PFSK-1 (cell line): ENCODE measurements around the gene IRF7.

Experiments
- FOXP2 ChIP-seq: optimal IDR thresholded peaks from 2 replicates; pipeline ENCODE3; 2011; ENCODE audit warnings: borderline replicate concordance, control low read depth, inconsistent platforms; ENCODE audit not compliant: insufficient read depth; ENCODE audit errors: extremely low read length, extremely low read depth
- POLR2AphosphoS5 ChIP-seq: IDR thresholded peaks from 2 replicates; pipeline ENCODE4 v1.6.1; 2012; ENCODE audit warnings: low read depth, mild to moderate bottlenecking, control low read depth, low read length, moderate library complexity
- SIN3A ChIP-seq: IDR thresholded peaks from 2 replicates; pipeline ENCODE4 v1.6.1; 2012; ENCODE audit warnings: mild to moderate bottlenecking, low read length, moderate library complexity, borderline replicate concordance; ENCODE audit not compliant: insufficient read depth
- TAF1 ChIP-seq: IDR thresholded peaks from 2 replicates; pipeline ENCODE4 v1.6.1; 2012; ENCODE audit warnings: low read length, control low read depth, borderline replicate concordance; ENCODE audit not compliant: insufficient read depth
- TF ChIP-seq, protein P1 (sequence below), 2 experiments: IDR thresholded peaks; 2 replicates each; pipeline versions ENCODE4 v1.6.1 to v1.8.0; 2011 to 2012; ENCODE audit warnings: low read depth in 2 of 2, low read length in 2 of 2, control low read depth in 1 of 2, inconsistent platforms in 1 of 2, mild to moderate bottlenecking in 1 of 2, moderate library complexity in 1 of 2; ENCODE audit not compliant: insufficient read depth in 1 of 2

IRF7 gene

DNA sequence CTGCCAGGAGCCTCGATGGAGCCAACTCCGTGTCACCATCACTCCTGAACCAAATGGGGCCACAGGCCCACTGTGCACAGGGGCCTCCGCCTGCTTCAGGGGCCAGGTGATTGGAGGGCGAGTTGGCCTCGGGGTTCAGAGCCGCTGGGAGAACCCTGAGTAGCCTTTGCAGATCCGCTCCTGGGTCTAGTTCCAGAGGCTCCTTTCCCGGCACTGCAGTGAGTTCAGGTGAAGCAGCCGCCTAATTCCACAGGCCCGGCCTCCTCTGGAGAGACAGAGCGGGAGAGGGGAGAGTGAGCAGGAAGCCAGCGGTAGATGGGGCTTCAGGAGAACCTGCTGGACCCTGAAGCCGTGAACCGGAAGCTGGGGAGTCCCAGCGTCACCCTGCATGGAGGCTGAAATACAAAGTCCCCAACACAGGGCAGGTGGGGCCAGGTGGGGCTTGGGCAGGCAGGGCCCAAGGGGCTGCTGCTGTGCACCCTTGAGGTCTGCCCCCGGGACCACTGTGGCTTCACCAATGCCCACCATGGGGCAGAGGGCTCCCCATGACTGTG lies 43.9 kb upstream of the IRF7 start:
- no peak for TF ChIP-seq SIN3A

DNA sequence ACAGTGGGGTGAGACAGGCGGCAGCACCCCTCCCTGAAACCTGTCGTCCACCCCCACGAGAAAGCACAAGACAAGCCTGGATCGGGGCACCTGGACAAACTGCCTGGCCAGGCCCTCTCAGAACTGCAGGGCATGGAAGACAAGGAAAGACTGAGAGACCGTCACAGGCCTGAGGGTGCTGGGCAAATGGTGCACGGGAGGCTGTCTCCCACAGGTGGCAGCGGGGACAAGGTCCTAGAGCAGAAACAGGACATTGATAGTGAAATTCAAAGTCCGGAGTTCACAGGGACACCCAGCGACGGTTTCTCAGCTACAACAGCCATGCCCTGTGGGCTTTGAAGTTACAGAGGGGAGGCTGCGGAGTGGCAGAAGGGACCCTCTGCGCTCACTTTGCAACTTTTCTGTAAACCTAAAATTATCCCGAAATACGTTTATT lies 42.0 kb upstream of the IRF7 start:
- no peak for TF ChIP-seq SIN3A

DNA sequence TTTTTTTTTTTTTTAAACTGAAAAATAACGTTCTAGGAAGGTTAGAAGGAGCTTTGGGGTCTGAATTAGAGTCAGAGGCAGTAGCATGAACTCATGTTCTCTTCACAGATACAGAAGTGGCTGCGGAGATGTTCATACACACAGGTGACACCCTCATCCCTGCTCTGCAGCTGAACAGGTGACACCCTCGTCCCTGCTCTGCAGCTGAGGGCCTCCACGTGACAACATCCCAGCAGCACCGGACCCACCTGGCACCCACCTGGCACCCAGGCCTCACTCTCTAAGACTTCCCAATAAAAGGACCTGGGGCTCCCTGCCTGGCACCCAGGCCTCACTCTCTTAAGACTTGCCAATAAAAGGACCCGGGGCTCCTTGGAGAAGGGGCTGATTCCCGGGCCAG lies 41.1 kb upstream of the IRF7 start:
- TF ChIP-seq TAF1, result no peak
- no peak for TF ChIP-seq FOXP2
- no peak for TF ChIP-seq SIN3A
- TF ChIP-seq POLR2AphosphoS5, result no peak

DNA sequence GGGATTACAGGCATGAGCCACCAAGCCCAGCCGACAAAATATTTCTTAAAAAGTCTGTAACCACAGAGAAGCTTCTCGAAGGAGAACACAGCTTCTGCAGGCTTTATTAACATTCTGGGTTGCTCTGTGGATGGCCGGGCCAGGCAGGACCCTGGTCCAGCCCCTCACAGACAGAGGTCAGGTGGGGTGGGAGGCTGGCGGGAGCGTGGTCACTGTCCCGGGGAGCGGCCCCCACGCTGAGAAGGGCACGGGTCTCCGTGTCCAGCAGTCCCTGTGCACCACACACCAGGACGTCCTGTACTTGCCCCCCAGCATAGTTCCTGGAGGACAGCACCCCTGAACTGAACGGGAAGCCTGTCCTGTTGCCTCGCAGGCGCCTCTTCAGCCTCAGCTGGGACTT lies 40.7 kb upstream of the IRF7 start:
- TF ChIP-seq FOXP2 (no peak), TAF1 (no peak), POLR2AphosphoS5 (no peak), SIN3A (no peak)
- TF ChIP-seq, protein P1, sequence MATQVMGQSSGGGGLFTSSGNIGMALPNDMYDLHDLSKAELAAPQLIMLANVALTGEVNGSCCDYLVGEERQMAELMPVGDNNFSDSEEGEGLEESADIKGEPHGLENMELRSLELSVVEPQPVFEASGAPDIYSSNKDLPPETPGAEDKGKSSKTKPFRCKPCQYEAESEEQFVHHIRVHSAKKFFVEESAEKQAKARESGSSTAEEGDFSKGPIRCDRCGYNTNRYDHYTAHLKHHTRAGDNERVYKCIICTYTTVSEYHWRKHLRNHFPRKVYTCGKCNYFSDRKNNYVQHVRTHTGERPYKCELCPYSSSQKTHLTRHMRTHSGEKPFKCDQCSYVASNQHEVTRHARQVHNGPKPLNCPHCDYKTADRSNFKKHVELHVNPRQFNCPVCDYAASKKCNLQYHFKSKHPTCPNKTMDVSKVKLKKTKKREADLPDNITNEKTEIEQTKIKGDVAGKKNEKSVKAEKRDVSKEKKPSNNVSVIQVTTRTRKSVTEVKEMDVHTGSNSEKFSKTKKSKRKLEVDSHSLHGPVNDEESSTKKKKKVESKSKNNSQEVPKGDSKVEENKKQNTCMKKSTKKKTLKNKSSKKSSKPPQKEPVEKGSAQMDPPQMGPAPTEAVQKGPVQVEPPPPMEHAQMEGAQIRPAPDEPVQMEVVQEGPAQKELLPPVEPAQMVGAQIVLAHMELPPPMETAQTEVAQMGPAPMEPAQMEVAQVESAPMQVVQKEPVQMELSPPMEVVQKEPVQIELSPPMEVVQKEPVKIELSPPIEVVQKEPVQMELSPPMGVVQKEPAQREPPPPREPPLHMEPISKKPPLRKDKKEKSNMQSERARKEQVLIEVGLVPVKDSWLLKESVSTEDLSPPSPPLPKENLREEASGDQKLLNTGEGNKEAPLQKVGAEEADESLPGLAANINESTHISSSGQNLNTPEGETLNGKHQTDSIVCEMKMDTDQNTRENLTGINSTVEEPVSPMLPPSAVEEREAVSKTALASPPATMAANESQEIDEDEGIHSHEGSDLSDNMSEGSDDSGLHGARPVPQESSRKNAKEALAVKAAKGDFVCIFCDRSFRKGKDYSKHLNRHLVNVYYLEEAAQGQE (IDR thresholded peaks at IDR 0.05; ENCODE audit: insufficient read depth in 1 of 2, low read depth in 2 of 2, low read length in 2 of 2), result no peak

- TF ChIP-seq POLR2AphosphoS5 (no peak), FOXP2 (no peak), SIN3A (no peak), TAF1 (no peak)
- TF ChIP-seq, protein P1 (IDR thresholded peaks at IDR 0.05; ENCODE audit: insufficient read depth in 1 of 2, low read depth in 2 of 2, low read length in 2 of 2), result no peak
Observed at GRCh38 chr11:655036-655726, 39.4 kb upstream of the IRF7 start.

GRCh38 chr11:653837-654236 lies 38.1 kb upstream of the IRF7 start:
- TF ChIP-seq POLR2AphosphoS5 (no peak), FOXP2 (no peak), SIN3A (no peak), TAF1 (no peak)
- TF ChIP-seq, protein P1 (IDR thresholded peaks at IDR 0.05; ENCODE audit: insufficient read depth in 1 of 2, low read depth in 2 of 2, low read length in 2 of 2), result no peak

- no peak for TF ChIP-seq FOXP2
- TF ChIP-seq SIN3A, result no peak
- TF ChIP-seq, protein P1 (IDR thresholded peaks at IDR 0.05; ENCODE audit: insufficient read depth in 1 of 2, low read depth in 2 of 2, low read length in 2 of 2), result no peak
- TF ChIP-seq POLR2AphosphoS5, result no peak
- TF ChIP-seq TAF1, result no peak
Observed at GRCh38 chr11:650482-650881, 34.7 kb upstream of the IRF7 start.
